Epithelial cell of proximal tubule (primary cell): ENCODE data around the gene CCL4L2. TPM values are rescaled to one million over a fixed set of nuclear protein-coding genes. Genes with fewer than 3 reads are reported as not detected.
"Not testable (repeated sequence)": the region's sequence is repeated elsewhere in the genome, so short reads cannot be mapped to it uniquely, and the experiment has no call there.

Source experiments
- DNase-seq: peaks from one replicate; pipeline ENCODE4 v3.0.0-alpha.2; 2011; ENCODE audit warnings: low read depth
- H3K4me3 ChIP-seq: 2 replicates; pipeline ENCODE4 v1.5.1; 2011; ENCODE audit warnings: low read depth, mild to moderate bottlenecking, low read length
- CTCF ChIP-seq: conservative IDR thresholded peaks from 2 replicates; pipeline ENCODE4 v1.5.1; 2012; ENCODE audit warnings: low read depth, mild to moderate bottlenecking, low read length
- total RNA-seq: library from RNA; depleted of rRNA; stranded (reverse); fragments of >200 nt; gene quantifications from 2 replicates; pipeline ENCODE4 v1.2.3, GENCODE V29; 2015

Gene CCL4L2
- total RNA-seq, 1 donor from 2014 or later, result not detected

- no peak for DNase-seq
- TF ChIP-seq CTCF, result no peak
- H3K4me3 ChIP-seq, result no peak overlapping the region
These were observed 22.0 kb upstream of the CCL4L2 start for GRCh38 chr17:36188891-36189306.

DNA sequence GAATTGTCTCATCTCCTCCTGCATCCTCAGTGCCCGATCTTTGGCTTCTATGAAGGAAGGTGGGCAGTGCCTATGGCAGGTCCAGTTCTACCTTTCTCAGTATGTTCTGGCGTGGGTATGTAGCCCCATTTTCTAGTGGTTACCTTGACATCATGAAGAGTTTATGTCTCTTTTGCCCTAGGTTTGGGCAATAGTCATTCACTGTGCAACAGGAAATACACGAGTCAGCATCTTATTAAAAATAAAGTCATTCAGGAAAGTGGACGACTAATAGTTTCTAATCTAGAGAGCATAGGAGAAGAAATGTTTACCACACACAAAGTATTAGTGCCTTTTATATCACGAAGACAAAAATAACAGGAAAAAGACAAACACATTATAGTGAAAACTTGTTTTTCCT lies 20.9 kb upstream of the CCL4L2 start:
- not testable (repeated sequence) for H3K4me3 ChIP-seq, DNase-seq

DNA sequence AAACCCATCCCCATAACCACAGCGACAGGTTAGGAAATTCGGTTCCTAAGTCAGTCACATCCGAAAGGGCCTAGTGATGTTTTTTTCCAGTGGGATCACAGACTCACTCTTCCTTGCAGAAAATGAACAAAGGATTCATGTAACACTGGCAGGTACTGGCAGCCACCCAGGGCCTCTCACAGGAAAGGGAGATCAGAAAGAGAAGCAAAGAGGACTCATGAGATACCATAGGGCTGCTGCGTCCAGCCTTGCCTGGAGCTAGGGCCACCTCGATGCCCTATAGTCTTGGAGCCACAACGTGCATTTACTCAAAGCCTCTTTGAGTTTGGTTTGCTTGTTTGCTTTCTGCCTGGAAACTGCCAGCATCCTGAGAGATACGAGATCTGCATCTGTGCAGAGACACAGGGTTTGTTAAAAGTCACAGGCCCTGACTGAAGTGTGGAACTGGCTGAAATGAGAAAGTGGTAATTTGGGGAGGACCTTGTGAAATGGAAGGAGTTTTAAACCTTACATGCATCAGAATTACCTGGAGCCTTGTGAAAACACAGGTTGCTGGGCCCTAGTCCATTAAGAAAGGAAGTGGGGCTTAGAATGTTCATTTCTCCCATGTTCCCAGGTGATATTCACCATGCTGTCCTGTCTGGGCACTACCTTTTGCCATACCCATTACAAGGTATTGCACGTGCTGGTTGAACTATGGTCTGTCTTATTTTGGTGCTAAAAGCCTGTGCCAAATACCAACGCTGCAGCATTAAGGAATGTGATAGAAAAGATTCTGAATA lies 20.1 kb upstream of the CCL4L2 start:
- not testable (repeated sequence) for DNase-seq, H3K4me3 ChIP-seq

GRCh38 chr17:36193216-36193775 lies 17.6 kb upstream of the CCL4L2 start:
- no peak for TF ChIP-seq CTCF
- H3K4me3 ChIP-seq, result no peak overlapping the region
- no peak for DNase-seq

GRCh38 chr17:36194147-36194831 lies 16.6 kb upstream of the CCL4L2 start:
- not testable (repeated sequence) for H3K4me3 ChIP-seq, DNase-seq

GRCh38 chr17:36194832-36195433 lies 15.9 kb upstream of the CCL4L2 start:
- not testable (repeated sequence) for DNase-seq, H3K4me3 ChIP-seq

DNA sequence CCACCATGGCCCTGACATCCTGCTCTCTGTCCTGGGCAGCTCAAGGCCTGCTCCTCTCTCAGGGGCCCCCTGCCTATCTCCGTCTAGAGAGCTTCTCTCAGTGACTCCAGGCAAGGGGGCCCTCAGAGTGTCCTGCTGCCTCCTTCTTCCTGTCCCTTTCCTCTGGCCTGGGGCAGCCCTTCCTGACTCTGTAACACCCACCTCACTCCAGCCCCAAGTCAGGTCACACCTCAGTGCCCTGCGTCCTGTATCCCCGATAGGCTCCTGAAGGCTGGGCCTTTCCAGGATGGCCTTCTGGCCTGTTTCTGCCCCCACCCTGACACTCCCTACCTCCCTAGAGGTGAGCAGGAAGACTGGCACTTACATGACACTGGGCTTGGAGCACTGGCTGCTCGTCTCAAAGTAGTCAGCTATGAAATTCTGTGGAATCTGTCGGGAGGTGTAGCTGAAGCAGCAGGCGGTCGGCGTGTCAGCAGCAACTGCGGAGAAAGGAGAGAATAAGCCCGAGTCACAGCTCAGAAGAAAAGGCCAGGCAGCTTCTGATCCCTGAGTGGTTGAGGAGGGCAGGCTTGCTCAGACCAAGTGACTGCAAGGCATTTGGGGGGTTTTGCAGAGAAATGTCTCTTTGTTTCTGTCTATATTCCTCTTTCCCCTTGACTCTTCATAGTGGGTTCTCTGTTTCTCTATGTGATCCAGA lies 15.3 kb upstream of the CCL4L2 start:
- no peak overlapping the region for H3K4me3 ChIP-seq
- TF ChIP-seq CTCF, result no peak
- DNase-seq, result no peak

DNA sequence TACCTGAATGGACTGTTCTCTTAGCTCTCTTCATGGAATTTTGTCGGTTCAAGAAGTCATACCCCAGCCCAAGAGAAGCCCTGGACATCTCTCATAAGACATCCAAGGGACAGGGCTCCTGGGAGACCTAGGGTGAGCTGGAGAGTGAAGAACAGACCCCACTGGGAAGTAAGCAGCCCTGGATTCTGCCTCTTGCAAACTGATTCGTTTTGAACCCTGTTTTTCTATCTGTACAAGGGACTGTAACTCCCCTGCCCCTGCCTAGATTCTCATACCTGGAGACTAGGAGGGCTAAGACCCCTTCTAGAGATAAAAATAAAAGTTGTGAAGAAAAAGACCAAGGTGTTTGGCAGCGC lies 14.8 kb upstream of the CCL4L2 start:
- DNase-seq, result no peak
- H3K4me3 ChIP-seq, result no peak overlapping the region
- TF ChIP-seq CTCF, result no peak

DNA sequence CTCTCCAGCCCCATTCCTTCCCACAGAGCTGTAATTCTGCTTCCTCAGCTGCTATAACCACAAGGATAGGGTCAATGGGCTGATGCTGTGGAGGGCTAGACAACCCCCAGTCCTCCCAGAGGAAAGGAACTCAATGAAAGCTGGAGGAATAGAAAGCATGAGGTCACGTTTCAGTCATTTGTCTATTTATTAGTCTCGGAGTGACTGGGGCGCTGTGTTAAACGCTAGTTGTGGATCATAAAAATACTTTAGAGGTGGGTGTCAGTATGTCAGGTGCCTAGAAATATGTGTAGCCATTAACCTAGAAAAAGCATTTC lies 13.5 kb upstream of the CCL4L2 start:
- no peak overlapping the region for H3K4me3 ChIP-seq
- TF ChIP-seq CTCF, result no peak
- DNase-seq, result no peak
